Testis (tissue), 3 donors: ENCODE results near the gene PAF1. TPM values are rescaled to one million over a fixed set of nuclear protein-coding genes. Genes with fewer than 3 reads are reported as not detected.

Source experiments
- DNase-seq: peaks from one replicate; pipeline ENCODE4 v3.0.0-alpha.2; 2019
- H3K27ac ChIP-seq, 2 donors: fragments of 200-600 bp; sonication (generic); one replicate each; pipeline ENCODE4 v1.5.1; 2019
- H3K27me3 ChIP-seq: fragments of 200-600 bp; sonication (generic); one replicate; pipeline ENCODE4 v1.5.1; 2019
- H3K36me3 ChIP-seq: fragments of 200-600 bp; sonication (generic); one replicate; pipeline ENCODE4 v1.5.1; 2017; ENCODE audit warnings: low read depth; ENCODE audit errors: missing control alignments
- H3K4me1 ChIP-seq: fragments of 200-600 bp; sonication (generic); one replicate; pipeline ENCODE4 v1.5.1; 2019
- H3K4me3 ChIP-seq, 2 donors: fragments of 200-600 bp; sonication (generic); one replicate each; pipeline ENCODE4 v1.5.1; 2017 to 2019
- H3K9me3 ChIP-seq: fragments of 200-600 bp; sonication (generic); one replicate; pipeline ENCODE4 v1.5.1; 2017
- POLR2A ChIP-seq: fragments of 450-650 bp; IDR thresholded peaks from one replicate; pipeline ENCODE4 v1.6.1; 2017; ENCODE audit warnings: antibody characterized with exemption, mild to moderate bottlenecking, moderate library complexity
- WGBS, 2 donors: methylation state at CpG; one replicate each; pipeline ENCODE4 v1.1.5; 2018; 5-methylcytosine and 5-hydroxymethylcytosine counted together
- intact Hi-C: fragments of 100-400 bp; cut with DNase I; formaldehyde crosslinking; loops from one replicate; pipeline ENCODE4 v1.15.1; 2023; ENCODE audit warnings: low total_unique reads
- polyA plus RNA-seq: library from polyadenylated mRNA; stranded (reverse); fragments of 350-450 nt; fragmentation: Illumina TruSeq; extraction: RNeasy Lipid Tissue Mini Kit (QIAGEN cat#74804); gene quantifications from one replicate; pipeline ENCODE4 v1.2.3, GENCODE V29; 2014; ENCODE audit warnings: low read depth, low replicate concordance; ENCODE audit not compliant: insufficient read depth
- total RNA-seq, 2 donors: library from RNA; depleted of rRNA; stranded (reverse); fragments of >200 nt; gene quantifications; one replicate each; pipeline ENCODE4 v1.2.3, GENCODE V29; 2016
- TF ChIP-seq, protein P1 (sequence below), 3 experiments: fragments of 450-650 bp in 2 of 3; fragments of 200-600 bp in 1 of 3; sonication (generic) in 1 of 3; IDR thresholded peaks; one replicate each; pipeline ENCODE4 v1.5.1; 2016 to 2019; ENCODE audit warnings: antibody characterized with exemption in 3 of 3, mild to moderate bottlenecking in 2 of 3, moderate library complexity in 1 of 3

Gene PAF1
- total and polyA plus RNA-seq, 3 donors from 2014 or later, result 70.7 to 154 (median 74.6) TPM

- peak overlapping the region in 1 of 2 donors; percentile 22 for H3K27ac ChIP-seq
- H3K36me3 ChIP-seq, result no peaks in the 10 kb centered on the region
- H3K4me1 ChIP-seq, result peaks cover 29% of the 10 kb centered on the region
- H3K4me3 ChIP-seq, result no peak overlapping the region
- no peaks in the 10 kb centered on the region for H3K9me3 ChIP-seq
- TF ChIP-seq POLR2A, result no peak
- TF ChIP-seq, protein P1, sequence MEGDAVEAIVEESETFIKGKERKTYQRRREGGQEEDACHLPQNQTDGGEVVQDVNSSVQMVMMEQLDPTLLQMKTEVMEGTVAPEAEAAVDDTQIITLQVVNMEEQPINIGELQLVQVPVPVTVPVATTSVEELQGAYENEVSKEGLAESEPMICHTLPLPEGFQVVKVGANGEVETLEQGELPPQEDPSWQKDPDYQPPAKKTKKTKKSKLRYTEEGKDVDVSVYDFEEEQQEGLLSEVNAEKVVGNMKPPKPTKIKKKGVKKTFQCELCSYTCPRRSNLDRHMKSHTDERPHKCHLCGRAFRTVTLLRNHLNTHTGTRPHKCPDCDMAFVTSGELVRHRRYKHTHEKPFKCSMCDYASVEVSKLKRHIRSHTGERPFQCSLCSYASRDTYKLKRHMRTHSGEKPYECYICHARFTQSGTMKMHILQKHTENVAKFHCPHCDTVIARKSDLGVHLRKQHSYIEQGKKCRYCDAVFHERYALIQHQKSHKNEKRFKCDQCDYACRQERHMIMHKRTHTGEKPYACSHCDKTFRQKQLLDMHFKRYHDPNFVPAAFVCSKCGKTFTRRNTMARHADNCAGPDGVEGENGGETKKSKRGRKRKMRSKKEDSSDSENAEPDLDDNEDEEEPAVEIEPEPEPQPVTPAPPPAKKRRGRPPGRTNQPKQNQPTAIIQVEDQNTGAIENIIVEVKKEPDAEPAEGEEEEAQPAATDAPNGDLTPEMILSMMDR (IDR thresholded peaks at IDR 0.05), result no peak
- H3K27me3 ChIP-seq, result no peaks in the 10 kb centered on the region
- WGBS, 2 donors, result 53 to 68% methylated on average over 3 of the region's 3 CpGs
- no peak for DNase-seq
- intact Hi-C loops, result no loop called here
These were observed 40.8 kb downstream of the PAF1 start for GRCh38 chr19:39350156-39350555.

DNA sequence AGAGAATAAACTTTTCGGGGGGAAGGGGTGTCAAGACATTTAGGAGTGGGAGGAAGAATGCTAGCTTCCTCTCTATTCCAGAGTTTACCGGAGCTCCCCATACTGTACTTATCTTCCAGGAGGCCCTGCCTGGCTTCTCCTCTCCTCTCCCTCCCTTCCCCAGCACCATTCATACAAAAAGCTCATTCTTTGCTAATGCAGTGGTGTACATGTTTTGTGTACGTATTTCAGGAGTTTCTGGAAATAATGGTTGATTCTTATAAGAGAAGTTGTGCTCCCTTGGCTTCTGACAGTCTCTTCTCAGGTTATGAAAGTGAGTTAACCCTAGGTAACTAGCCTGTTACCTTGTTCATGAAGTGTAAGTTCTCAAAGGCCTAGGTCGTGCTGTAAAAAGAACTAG is 41.6 kb downstream of the PAF1 start:
- H3K4me1 ChIP-seq, result peaks cover 29% of the 10 kb centered on the region
- TF ChIP-seq, protein P1 (IDR thresholded peaks at IDR 0.05), result no peak
- no peak for TF ChIP-seq POLR2A
- H3K36me3 ChIP-seq, result no peaks in the 10 kb centered on the region
- H3K27ac ChIP-seq, result no peak overlapping the region
- no peaks in the 10 kb centered on the region for H3K27me3 ChIP-seq
- H3K4me3 ChIP-seq, result no peak overlapping the region
- H3K9me3 ChIP-seq, result no peaks in the 10 kb centered on the region
- 48 to 71% methylated on average over 4 of the region's 4 CpGs for WGBS, 2 donors
- intact Hi-C loops, result no loop called here
- DNase-seq, result no peak

- intact Hi-C loops, result no loop called here
These were observed 43.4 kb downstream of the PAF1 start for GRCh38 chr19:39347332-39348164.

DNA sequence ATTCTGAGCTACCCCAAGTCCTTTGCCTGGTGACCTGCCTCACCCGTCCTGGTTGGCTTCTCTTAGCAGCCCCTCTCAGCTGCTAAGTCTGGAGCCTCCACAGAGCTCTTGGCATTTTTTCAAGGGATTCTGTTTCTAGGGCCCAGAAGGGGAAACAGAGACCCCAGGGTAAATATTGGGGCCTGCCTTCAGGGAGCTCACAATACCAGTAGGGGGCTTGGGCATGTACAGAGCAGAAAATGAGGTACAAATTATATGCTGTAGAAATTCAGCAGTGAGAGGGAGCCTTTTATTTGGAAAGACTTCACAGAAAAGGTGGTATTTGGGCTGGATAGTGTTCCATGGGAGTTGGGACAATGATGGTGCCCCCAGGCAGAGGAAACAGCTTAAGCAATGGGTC is 45.0 kb downstream of the PAF1 start:
- 88 to 89% methylated on average over 1 of the region's 1 CpG for WGBS, 2 donors
- no peak overlapping the region for H3K4me3 ChIP-seq
- H3K4me1 ChIP-seq, result peaks cover 27% of the 10 kb centered on the region
- no peaks in the 10 kb centered on the region for H3K9me3 ChIP-seq
- intact Hi-C loops, result no loop called here
- no peaks in the 10 kb centered on the region for H3K36me3 ChIP-seq
- H3K27ac ChIP-seq, result no peak overlapping the region
- DNase-seq, result no peak
- TF ChIP-seq POLR2A, result no peak
- TF ChIP-seq, protein P1 (IDR thresholded peaks at IDR 0.05), result no peak
- H3K27me3 ChIP-seq, result no peaks in the 10 kb centered on the region

More at GRCh38 chr19:39347332-39348164, 43.4 kb downstream of the PAF1 start:
- Histone ChIP-seq H3K27ac (no peak overlapping the region), H3K27me3 (no peaks in the 10 kb centered on the region), H3K36me3 (no peaks in the 10 kb centered on the region), H3K4me3 (no peak overlapping the region), H3K4me1 (peaks cover 39% of the 10 kb centered on the region), H3K9me3 (no peaks in the 10 kb centered on the region)
- TF ChIP-seq POLR2A, result no peak
- TF ChIP-seq, protein P1 (IDR thresholded peaks at IDR 0.05), result no peak
- 76 to 86% methylated on average over 4 of the region's 4 CpGs for WGBS, 2 donors
- no peak for DNase-seq
